Activated naive CD8-positive, alpha-beta T cell treated with anti-CD3 and anti-CD28 coated beads, Interleukin-2, amount 50 U/mL, for 24 hours (primary cell): ENCODE data around the gene IL17RD.

ENCODE experiments used
- ATAC-seq: fragments of 150-1000 bp; cut with Tn5 transposase; one replicate; pipeline ENCODE4 v1.10.0; 2021
- DNase-seq: peaks from one replicate; pipeline ENCODE4 v3.0.0; 2021
- H3K27ac Mint-ChIP-seq: one replicate; pipeline ENCODE4 v1.8.0; 2021; ENCODE audit warnings: mild to moderate bottlenecking, mixed read lengths
- H3K27me3 Mint-ChIP-seq: one replicate; pipeline ENCODE4 v1.8.0; 2021; ENCODE audit warnings: mixed read lengths
- H3K36me3 Mint-ChIP-seq: one replicate; pipeline ENCODE4 v1.8.0; 2021; ENCODE audit warnings: low read depth, mixed read lengths
- H3K4me1 Mint-ChIP-seq: one replicate; pipeline ENCODE4 v1.8.0; 2021; ENCODE audit warnings: mixed read lengths
- H3K4me3 Mint-ChIP-seq: one replicate; pipeline ENCODE4 v1.8.0; 2021; ENCODE audit warnings: mild to moderate bottlenecking, moderate library complexity, mixed read lengths
- H3K9me3 Mint-ChIP-seq: one replicate; pipeline ENCODE4 v1.8.0; 2021; ENCODE audit warnings: mixed read lengths

Gene IL17RD

GRCh38 chr3:57128826-57129667 lies 36.1 kb downstream of the IL17RD start:
- H3K36me3 Mint-ChIP-seq = no peaks in the 10 kb centered on the region
- ATAC-seq (no peak), DNase-seq (no peak)
- peaks cover 2% of the 10 kb centered on the region for H3K27me3 Mint-ChIP-seq
- H3K4me3 Mint-ChIP-seq = no peak overlapping the region
- H3K4me1 Mint-ChIP-seq = no peaks in the 10 kb centered on the region
- H3K27ac Mint-ChIP-seq = no peak overlapping the region
- no peaks in the 10 kb centered on the region for H3K9me3 Mint-ChIP-seq

GRCh38 chr3:57127891-57128518 lies 37.1 kb downstream of the IL17RD start:
- ATAC-seq (no peak), DNase-seq (no peak)
- Mint-ChIP-seq H3K27ac (no peak overlapping the region), H3K4me1 (no peaks in the 10 kb centered on the region), H3K27me3 (peaks cover 7% of the 10 kb centered on the region), H3K4me3 (no peak overlapping the region), H3K36me3 (no peaks in the 10 kb centered on the region), H3K9me3 (no peaks in the 10 kb centered on the region)

- Mint-ChIP-seq H3K4me3 (no peak overlapping the region), H3K27me3 (peaks cover 7% of the 10 kb centered on the region), H3K36me3 (no peaks in the 10 kb centered on the region), H3K4me1 (no peaks in the 10 kb centered on the region), H3K9me3 (no peaks in the 10 kb centered on the region), H3K27ac (no peak overlapping the region)
- ATAC-seq (no peak), DNase-seq (no peak)
Observed at GRCh38 chr3:57126244-57126643, 38.9 kb downstream of the IL17RD start.

- H3K27me3 Mint-ChIP-seq = peaks cover 6% of the 10 kb centered on the region
- H3K27ac Mint-ChIP-seq = no peak overlapping the region
- no peaks in the 10 kb centered on the region for H3K36me3 Mint-ChIP-seq
- ATAC-seq (no peak), DNase-seq (no peak)
- H3K4me1 Mint-ChIP-seq = no peaks in the 10 kb centered on the region
- H3K4me3 Mint-ChIP-seq = no peak overlapping the region
- H3K9me3 Mint-ChIP-seq = no peaks in the 10 kb centered on the region
Observed at GRCh38 chr3:57120451-57121174, 44.5 kb downstream of the IL17RD start.

- no peak overlapping the region for H3K27ac Mint-ChIP-seq
- H3K27me3 Mint-ChIP-seq = peaks cover 6% of the 10 kb centered on the region
- ATAC-seq (no peak), DNase-seq (no peak)
- no peaks in the 10 kb centered on the region for H3K4me1 Mint-ChIP-seq
- no peaks in the 10 kb centered on the region for H3K9me3 Mint-ChIP-seq
- H3K36me3 Mint-ChIP-seq = no peaks in the 10 kb centered on the region
- no peak overlapping the region for H3K4me3 Mint-ChIP-seq
Observed at GRCh38 chr3:57120040-57120439, 45.1 kb downstream of the IL17RD start.

- DNase-seq (no peak), ATAC-seq (no peak)
- Mint-ChIP-seq H3K36me3 (no peaks in the 10 kb centered on the region), H3K27ac (no peak overlapping the region), H3K4me1 (no peaks in the 10 kb centered on the region), H3K4me3 (no peak overlapping the region), H3K9me3 (no peaks in the 10 kb centered on the region), H3K27me3 (peaks cover 2% of the 10 kb centered on the region)
Observed at GRCh38 chr3:57118254-57118653, 46.9 kb downstream of the IL17RD start.

GRCh38 chr3:57116501-57116900 lies 48.7 kb downstream of the IL17RD start:
- DNase-seq (no peak), ATAC-seq (no peak)
- Mint-ChIP-seq H3K9me3 (no peaks in the 10 kb centered on the region), H3K36me3 (no peaks in the 10 kb centered on the region), H3K27ac (no peak overlapping the region), H3K4me3 (no peak overlapping the region), H3K27me3 (no peaks in the 10 kb centered on the region), H3K4me1 (peaks cover 3% of the 10 kb centered on the region)

GRCh38 chr3:57112206-57112605 lies 52.9 kb downstream of the IL17RD start:
- ATAC-seq (no peak), DNase-seq (no peak)
- H3K27ac Mint-ChIP-seq = no peak overlapping the region
- H3K27me3 Mint-ChIP-seq = no peaks in the 10 kb centered on the region
- H3K9me3 Mint-ChIP-seq = no peaks in the 10 kb centered on the region
- peaks cover 3% of the 10 kb centered on the region for H3K4me1 Mint-ChIP-seq
- H3K36me3 Mint-ChIP-seq = no peaks in the 10 kb centered on the region
- H3K4me3 Mint-ChIP-seq = no peak overlapping the region

- no peaks in the 10 kb centered on the region for H3K36me3 Mint-ChIP-seq
- no peak overlapping the region for H3K4me3 Mint-ChIP-seq
- H3K27me3 Mint-ChIP-seq = no peaks in the 10 kb centered on the region
- no peaks in the 10 kb centered on the region for H3K9me3 Mint-ChIP-seq
- no peak overlapping the region for H3K27ac Mint-ChIP-seq
- H3K4me1 Mint-ChIP-seq = peaks cover 3% of the 10 kb centered on the region
- ATAC-seq = no peak
- no peak for DNase-seq
Observed at GRCh38 chr3:57110798-57111197, 54.4 kb downstream of the IL17RD start.

GRCh38 chr3:57110214-57110613 lies 54.9 kb downstream of the IL17RD start:
- DNase-seq (no peak), ATAC-seq (no peak)
- H3K27ac Mint-ChIP-seq = no peak overlapping the region
- H3K27me3 Mint-ChIP-seq = no peaks in the 10 kb centered on the region
- peaks cover 3% of the 10 kb centered on the region for H3K4me1 Mint-ChIP-seq
- no peaks in the 10 kb centered on the region for H3K36me3 Mint-ChIP-seq
- H3K9me3 Mint-ChIP-seq = no peaks in the 10 kb centered on the region
- no peak overlapping the region for H3K4me3 Mint-ChIP-seq

- Mint-ChIP-seq H3K27ac (no peak overlapping the region), H3K4me3 (no peak overlapping the region), H3K36me3 (no peaks in the 10 kb centered on the region), H3K27me3 (no peaks in the 10 kb centered on the region), H3K9me3 (no peaks in the 10 kb centered on the region), H3K4me1 (peaks cover 3% of the 10 kb centered on the region)
- DNase-seq (no peak), ATAC-seq (no peak)
Observed at GRCh38 chr3:57109437-57110199, 55.5 kb downstream of the IL17RD start.

- DNase-seq (no peak), ATAC-seq (no peak)
- Mint-ChIP-seq H3K27ac (no peak overlapping the region), H3K4me1 (peaks cover 3% of the 10 kb centered on the region), H3K36me3 (no peaks in the 10 kb centered on the region), H3K9me3 (no peaks in the 10 kb centered on the region), H3K4me3 (no peak overlapping the region), H3K27me3 (no peaks in the 10 kb centered on the region)
Observed at GRCh38 chr3:57108684-57109083, 56.5 kb downstream of the IL17RD start.

- no peak overlapping the region for H3K27ac Mint-ChIP-seq
- no peak for ATAC-seq
Observed at GRCh38 chr3:57105585-57105984, 59.6 kb downstream of the IL17RD start.

GRCh38 chr3:57100046-57100695 lies 65.0 kb downstream of the IL17RD start:
- DNase-seq (peak; percentile 67), ATAC-seq (peak; percentile 56)
- H3K4me1 Mint-ChIP-seq = peaks cover 2% of the 10 kb centered on the region
- H3K9me3 Mint-ChIP-seq = no peaks in the 10 kb centered on the region
- H3K4me3 Mint-ChIP-seq = no peak overlapping the region
- no peaks in the 10 kb centered on the region for H3K27me3 Mint-ChIP-seq
- H3K36me3 Mint-ChIP-seq = no peaks in the 10 kb centered on the region
- no peak overlapping the region for H3K27ac Mint-ChIP-seq

More at GRCh38 chr3:57105585-57105984, 59.6 kb downstream of the IL17RD start:
- Mint-ChIP-seq H3K9me3 (no peaks in the 10 kb centered on the region), H3K4me3 (no peak overlapping the region), H3K4me1 (no peaks in the 10 kb centered on the region), H3K27me3 (no peaks in the 10 kb centered on the region), H3K36me3 (no peaks in the 10 kb centered on the region)
- DNase-seq = no peak
